WTC11 (cell line): ENCODE results near the gene CABP7. TPM values are rescaled to one million over a fixed set of nuclear protein-coding genes. Genes with fewer than 3 reads are reported as not detected.

Experiments used
- ATAC-seq: fragments of 200-7000 bp; cut with Tn5 transposase; 2 replicates; pipeline ENCODE4 v1.10.0; 2021; ENCODE audit warnings: mild to moderate bottlenecking, moderate library complexity
- CTCF ChIA-PET: fragments of 300-600 bp; sonication (Branson Sonifier 250); formaldehyde crosslinking; loops from one replicate; lab custom pipeline; 2021; ENCODE audit warnings: antibody characterized with exemption; lab: Charles Lee
- POLR2A ChIA-PET: fragments of 350-600 bp; sonication (Branson Sonifier 250); formaldehyde crosslinking; loops from one replicate; lab custom pipeline; 2021; ENCODE audit warnings: antibody characterized with exemption; lab: Charles Lee
- DNase-seq: peaks from one replicate; pipeline ENCODE4 v3.0.0; 2021; ENCODE audit warnings: low spot score
- H3K27ac Mint-ChIP-seq: 2 replicates; pipeline ENCODE4 v1.8.0; 2021; ENCODE audit warnings: mixed read lengths
- H3K27me3 Mint-ChIP-seq: 2 replicates; pipeline ENCODE4 v1.8.0; 2021; ENCODE audit warnings: low read depth, mild to moderate bottlenecking, moderate library complexity, mixed read lengths
- H3K36me3 Mint-ChIP-seq: 2 replicates; pipeline ENCODE4 v1.8.0; 2021; ENCODE audit warnings: mixed read lengths
- H3K4me1 Mint-ChIP-seq: 2 replicates; pipeline ENCODE4 v1.8.0; 2022; ENCODE audit warnings: mixed read lengths
- H3K4me3 Mint-ChIP-seq: 2 replicates; pipeline ENCODE4 v1.8.0; 2021; ENCODE audit warnings: mild to moderate bottlenecking, moderate library complexity, mixed read lengths
- H3K9me3 Mint-ChIP-seq: 2 replicates; pipeline ENCODE4 v1.8.0; 2021; ENCODE audit warnings: mixed read lengths
- ATF2 ChIP-seq: sonication (generic); formaldehyde crosslinking; IDR thresholded peaks from 2 replicates; pipeline ENCODE4 v1.8.1; 2022; ENCODE audit warnings: low read depth, missing genetic modification reagents, borderline replicate concordance
- CDX4 ChIP-seq: fragments of 250-450 bp; sonication (Bioruptor Pico); IDR thresholded peaks from 2 replicates; pipeline ENCODE4 v1.9.0; 2021; ENCODE audit warnings: moderate library complexity, mild to moderate bottlenecking, inconsistent platforms, borderline replicate concordance
- CREM ChIP-seq: sonication (generic); formaldehyde crosslinking; IDR thresholded peaks from 2 replicates; pipeline ENCODE4 v1.8.1; 2022; ENCODE audit warnings: mild to moderate bottlenecking, missing genetic modification reagents, moderate library complexity
- E2F1 ChIP-seq: sonication (generic); formaldehyde crosslinking; IDR thresholded peaks from 2 replicates; pipeline ENCODE4 v1.8.0; 2022; ENCODE audit warnings: mild to moderate bottlenecking, missing genetic modification reagents
- EMX1 ChIP-seq: fragments of 250-450 bp; sonication (Bioruptor Pico); IDR thresholded peaks from 2 replicates; pipeline ENCODE4 v1.8.0; 2021; ENCODE audit warnings: mild to moderate bottlenecking
- ERG ChIP-seq: fragments of 250-450 bp; sonication (Bioruptor Pico); IDR thresholded peaks from 2 replicates; pipeline ENCODE4 v1.8.0; 2021; ENCODE audit warnings: mild to moderate bottlenecking
- ETV6 ChIP-seq: sonication (generic); formaldehyde crosslinking; IDR thresholded peaks from 2 replicates; pipeline ENCODE4 v1.8.1; 2022; ENCODE audit warnings: mild to moderate bottlenecking, missing genetic modification reagents
- FOXJ3 ChIP-seq: sonication (generic); formaldehyde crosslinking; IDR thresholded peaks from 2 replicates; pipeline ENCODE4 v1.9.0; 2021; ENCODE audit warnings: missing genetic modification reagents, mild to moderate bottlenecking, borderline replicate concordance
- FOXK1 ChIP-seq: sonication (generic); formaldehyde crosslinking; IDR thresholded peaks from 2 replicates; pipeline ENCODE4 v1.8.0; 2022; ENCODE audit warnings: mild to moderate bottlenecking, moderate library complexity, missing genetic modification reagents
- FOXP1 ChIP-seq: sonication (generic); formaldehyde crosslinking; IDR thresholded peaks from 2 replicates; pipeline ENCODE4 v1.8.0; 2022; ENCODE audit warnings: missing genetic modification reagents, mild to moderate bottlenecking, moderate library complexity, borderline replicate concordance
- IRF1 ChIP-seq: sonication (generic); formaldehyde crosslinking; IDR thresholded peaks from 2 replicates; pipeline ENCODE4 v1.8.0; 2023; ENCODE audit warnings: missing genetic modification reagents
- MLX ChIP-seq: sonication (generic); formaldehyde crosslinking; IDR thresholded peaks from 2 replicates; pipeline ENCODE4 v1.8.1; 2023; ENCODE audit warnings: mild to moderate bottlenecking, missing genetic modification reagents, moderate library complexity
- MYBL2 ChIP-seq: sonication (generic); formaldehyde crosslinking; IDR thresholded peaks from 2 replicates; pipeline ENCODE4 v1.8.1; 2023; ENCODE audit warnings: mild to moderate bottlenecking, moderate library complexity, missing genetic modification reagents
- NR2C2 ChIP-seq: sonication (generic); formaldehyde crosslinking; IDR thresholded peaks from 2 replicates; pipeline ENCODE4 v1.8.0; 2022; ENCODE audit warnings: mild to moderate bottlenecking, missing genetic modification reagents
- PREB ChIP-seq: sonication (generic); formaldehyde crosslinking; IDR thresholded peaks from 2 replicates; pipeline ENCODE4 v1.8.1; 2022; ENCODE audit warnings: mild to moderate bottlenecking, missing genetic modification reagents, moderate library complexity, borderline replicate concordance
- RELA ChIP-seq: sonication (generic); formaldehyde crosslinking; IDR thresholded peaks from 2 replicates; pipeline ENCODE4 v1.8.1; 2022; ENCODE audit warnings: missing genetic modification reagents, mild to moderate bottlenecking, borderline replicate concordance
- STAT6 ChIP-seq: sonication (generic); formaldehyde crosslinking; conservative IDR thresholded peaks from 2 replicates; pipeline ENCODE4 v1.8.1; 2023; ENCODE audit warnings: mild to moderate bottlenecking, low read depth, missing genetic modification reagents, moderate library complexity
- TCF7 ChIP-seq: sonication (generic); formaldehyde crosslinking; IDR thresholded peaks from 2 replicates; pipeline ENCODE4 v1.8.0; 2022; ENCODE audit warnings: mild to moderate bottlenecking, low read depth, missing genetic modification reagents, moderate library complexity
- ZNF416 ChIP-seq: fragments of 250-450 bp; sonication (Bioruptor Pico); IDR thresholded peaks from 2 replicates; pipeline ENCODE4 v1.9.0; 2021; ENCODE audit warnings: mild to moderate bottlenecking, inconsistent platforms
- ZNF512 ChIP-seq: sonication (generic); formaldehyde crosslinking; IDR thresholded peaks from 2 replicates; pipeline ENCODE4 v1.8.1; 2022; ENCODE audit warnings: missing genetic modification reagents, borderline replicate concordance
- ZNF671 ChIP-seq: fragments of 250-450 bp; sonication (Bioruptor Pico); IDR thresholded peaks from 2 replicates; pipeline ENCODE4 v1.8.0; 2021; ENCODE audit warnings: mild to moderate bottlenecking
- total RNA-seq: library from RNA; stranded (reverse); gene quantifications from 3 replicates; pipeline ENCODE4 v1.2.3, GENCODE V29; 2021

CABP7 gene
- total RNA-seq, 1 experiment from 2014 or later: 0.17 TPM

GRCh38 chr22:29697853-29698598 is 21.8 kb upstream of the CABP7 start:
- Mint-ChIP-seq H3K4me1 (peaks cover 27% of the 10 kb centered on the region), H3K9me3 (no peaks in the 10 kb centered on the region), H3K27me3 (peaks cover 17% of the 10 kb centered on the region), H3K36me3 (no peaks in the 10 kb centered on the region), H3K27ac (no peak overlapping the region)
- ChIA-PET CTCF (no interaction called here), POLR2A (no interaction called here)
- no peak for DNase-seq
- TF ChIP-seq ERG (CRISPR knock-in tag) (no peak), STAT6 (CRISPR knock-in tag) (no peak), TCF7 (CRISPR knock-in tag) (no peak), ZNF416 (CRISPR knock-in tag) (no peak), FOXP1 (CRISPR knock-in tag) (no peak), PREB (CRISPR knock-in tag) (no peak), FOXJ3 (CRISPR knock-in tag) (no peak), NR2C2 (CRISPR knock-in tag) (no peak)
- TF ChIP-seq, all 79 proteins: peak for 0
- no peak overlapping the region for H3K4me3 Mint-ChIP-seq
- ATAC-seq: no peak

- POLR2A ChIA-PET: no interaction called here
- no peak for ATAC-seq
- no peak for TF ChIP-seq ZNF671 (CRISPR knock-in tag)
- no peak for TF ChIP-seq E2F1 (CRISPR knock-in tag)
- TF ChIP-seq MYBL2: no peak
- no peak for TF ChIP-seq MLX (CRISPR knock-in tag)
- no peak for TF ChIP-seq FOXK1 (CRISPR knock-in tag)
- TF ChIP-seq RELA (CRISPR knock-in tag): no peak
- no peak for TF ChIP-seq ATF2 (CRISPR knock-in tag)
- no peak for TF ChIP-seq EMX1 (CRISPR knock-in tag)
- TF ChIP-seq CREM: no peak
- TF ChIP-seq ZNF512 (CRISPR knock-in tag): no peak
- TF ChIP-seq CDX4 (CRISPR knock-in tag): no peak
- no peak for TF ChIP-seq ETV6
- no peak for TF ChIP-seq IRF1 (CRISPR knock-in tag)
Observed at GRCh38 chr22:29700206-29700899, 19.4 kb upstream of the CABP7 start.

More at GRCh38 chr22:29700206-29700899, 19.4 kb upstream of the CABP7 start:
- H3K27me3 Mint-ChIP-seq: peaks cover 37% of the 10 kb centered on the region
- DNase-seq: no peak
- H3K36me3 Mint-ChIP-seq: no peaks in the 10 kb centered on the region
- H3K27ac Mint-ChIP-seq: no peak overlapping the region
- H3K4me1 Mint-ChIP-seq: peaks cover 38% of the 10 kb centered on the region
- no peak overlapping the region for H3K4me3 Mint-ChIP-seq
- CTCF ChIA-PET: interaction anchor here (0.8 to 7.1 kb wide), 6 partner anchors 10 to 73 kb away, joined by 3 to 105 read pairs (median 8); no protein-coding TSS in a partner anchor
- no peaks in the 10 kb centered on the region for H3K9me3 Mint-ChIP-seq
